ENCODE results near the gene SETBP1.

GRCh38 chr18:44837482-44838180, 156.9 kb downstream of the SETBP1 start:
- TF ChIP-seq CTCF (IDR thresholded peaks at IDR 0.05): no peak
- no peak for TF ChIP-seq POLR2A (IDR thresholded peaks at IDR 0.05)

Measured in lower leg skin (tissue), 3 donors.